IMR-90 (cell line): ENCODE measurements around the gene CRISPLD2. TPM values are rescaled to one million over a fixed set of nuclear protein-coding genes. Genes with fewer than 3 reads are reported as not detected.

ENCODE experiments used
- ATAC-seq: fragments of 200-7000 bp; cut with Tn5 transposase; 2 replicates; pipeline ENCODE4 v1.9.1; 2020; ENCODE audit warnings: low read depth, mild to moderate bottlenecking, moderate library complexity
- BruUV-seq: library from RNA; stranded (reverse); fragments of 400-500 nt; replicated peaks from 2 replicates; lab custom pipeline; 2021; lab: Mats Ljungman, UMichigan
- CTCF ChIA-PET: fragments of 300-600 bp; formaldehyde crosslinking; extraction: SDS; loops from one replicate; lab custom pipeline; 2021; ENCODE audit warnings: antibody characterized with exemption; lab: Yijun Ruan, JAX
- POLR2A ChIA-PET: fragments of 300-600 bp; sonication (Branson Sonifier 250); formaldehyde crosslinking; loops from one replicate; lab custom pipeline; 2022; ENCODE audit warnings: antibody characterized with exemption; ENCODE audit not compliant: unreplicated experiment; lab: Charles Lee
- DNase-seq: peaks from one replicate; pipeline ENCODE4 v3.0.0; 2013
- H2AFZ ChIP-seq: replicated peaks from 2 replicates; pipeline ENCODE3; 2013; ENCODE audit warnings: low read length, mild to moderate bottlenecking; ENCODE audit not compliant: poor library complexity
- H2AK5ac ChIP-seq: 2 replicates; pipeline ENCODE4 v1.6.1; 2013; ENCODE audit warnings: low read depth, low read length, inconsistent platforms
- H2AK9ac ChIP-seq: replicated peaks from 2 replicates; pipeline ENCODE3; 2013; ENCODE audit warnings: mild to moderate bottlenecking, low read depth, low read length, moderate library complexity; ENCODE audit not compliant: poor library complexity
- H2BK120ac ChIP-seq: 2 replicates; pipeline ENCODE4 v1.6.1; 2013; ENCODE audit warnings: low read depth, low read length, inconsistent platforms
- H2BK15ac ChIP-seq: 3 replicates; pipeline ENCODE4 v1.6.1; 2013; ENCODE audit warnings: low read depth, low read length, inconsistent platforms
- H2BK20ac ChIP-seq: 2 replicates; pipeline ENCODE4 v1.6.1; 2013; ENCODE audit warnings: low read depth, mild to moderate bottlenecking, inconsistent platforms, low read length, moderate library complexity
- H2BK5ac ChIP-seq: 2 replicates; pipeline ENCODE4 v1.6.1; 2013; ENCODE audit warnings: mild to moderate bottlenecking, low read depth, low read length, inconsistent platforms; ENCODE audit not compliant: poor library complexity, severe bottlenecking
- H3K14ac ChIP-seq: replicated peaks from 2 replicates; pipeline ENCODE4 v1.6.1; 2013; ENCODE audit warnings: low read depth, low read length, inconsistent platforms
- H3K18ac ChIP-seq: 2 replicates; pipeline ENCODE4 v1.6.1; 2013; ENCODE audit warnings: low read depth, low read length, control low read depth
- H3K23ac ChIP-seq: 2 replicates; pipeline ENCODE4 v1.6.1; 2013; ENCODE audit warnings: low read depth, low read length, inconsistent platforms
- H3K27ac ChIP-seq: 2 replicates; pipeline ENCODE4 v1.5.1; 2013; ENCODE audit warnings: mild to moderate bottlenecking, control low read depth, low read length; ENCODE audit not compliant: insufficient read depth
- H3K27me3 ChIP-seq: 2 replicates; pipeline ENCODE4 v1.6.1; 2013; ENCODE audit warnings: low read length; ENCODE audit not compliant: control insufficient read depth, insufficient read depth
- H3K36me3 ChIP-seq: 2 replicates; pipeline ENCODE4 v1.6.1; 2013; ENCODE audit warnings: low read length, mixed read lengths; ENCODE audit not compliant: control insufficient read depth, insufficient read depth
- H3K4ac ChIP-seq: 2 replicates; pipeline ENCODE4 v1.6.1; 2013; ENCODE audit warnings: low read depth, low read length, inconsistent platforms
- H3K4me1 ChIP-seq: 2 replicates; pipeline ENCODE4 v1.6.1; 2013; ENCODE audit warnings: low read length, mixed read lengths; ENCODE audit not compliant: control insufficient read depth, insufficient read depth
- H3K4me2 ChIP-seq: 2 replicates; pipeline ENCODE4 v1.6.1; 2013; ENCODE audit warnings: low read depth, mild to moderate bottlenecking, control low read depth, low read length, moderate library complexity
- H3K4me3 ChIP-seq: 2 replicates; pipeline ENCODE4 v1.5.1; 2013; ENCODE audit warnings: low read depth, mild to moderate bottlenecking, control low read depth, low read length, moderate library complexity; ENCODE audit not compliant: insufficient read depth
- H3K56ac ChIP-seq: 2 replicates; pipeline ENCODE4 v1.6.1; 2013; ENCODE audit warnings: low read length, inconsistent platforms; ENCODE audit not compliant: insufficient read depth; ENCODE audit errors: extremely low read depth
- H3K79me1 ChIP-seq, 2 experiments: 2 replicates each; pipeline ENCODE4 v1.6.1; 2013; ENCODE audit warnings: low read length in 2 of 2, inconsistent platforms in 1 of 2, low read depth in 1 of 2
- H3K9ac ChIP-seq: 2 replicates; pipeline ENCODE4 v1.6.1; 2013; ENCODE audit warnings: low read depth, low read length, control low read depth
- H3K9me1 ChIP-seq: 2 replicates; pipeline ENCODE4 v1.6.1; 2013; ENCODE audit warnings: low read length, inconsistent platforms; ENCODE audit not compliant: insufficient read depth
- H3K9me3 ChIP-seq: 2 replicates; pipeline ENCODE4 v1.6.1; 2013; ENCODE audit warnings: low read length; ENCODE audit not compliant: control insufficient read depth, insufficient read depth
- H4K20me1 ChIP-seq: 2 replicates; pipeline ENCODE4 v1.6.1; 2013; ENCODE audit warnings: low read length, inconsistent platforms; ENCODE audit not compliant: insufficient read depth
- H4K5ac ChIP-seq: 2 replicates; pipeline ENCODE4 v1.6.1; 2013; ENCODE audit warnings: mild to moderate bottlenecking, low read depth, low read length, control low read depth
- H4K8ac ChIP-seq, 2 experiments: 2 replicates each; pipeline ENCODE4 v1.6.1; 2013; ENCODE audit warnings: low read depth in 2 of 2, low read length in 2 of 2, control low read depth in 1 of 2, inconsistent platforms in 1 of 2
- H4K91ac ChIP-seq: 2 replicates; pipeline ENCODE4 v1.6.1; 2013; ENCODE audit warnings: low read depth, low read length, inconsistent platforms; ENCODE audit not compliant: insufficient read depth
- BHLHE40 ChIP-seq: fragments of 150-350 bp; IDR thresholded peaks from 2 replicates; pipeline ENCODE4 v1.6.1; 2016; ENCODE audit warnings: mild to moderate bottlenecking, low read depth, low read length
- CEBPB ChIP-seq: IDR thresholded peaks from 2 replicates; pipeline ENCODE4 v1.6.1; 2012; ENCODE audit warnings: low read depth, low read length, improper control_type of control experiment
- CHD1 ChIP-seq: IDR thresholded peaks from 2 replicates; pipeline ENCODE4 v1.6.1; 2012; ENCODE audit warnings: low read depth, low read length, improper control_type of control experiment
- ELK1 ChIP-seq: fragments of 150-350 bp; IDR thresholded peaks from 2 replicates; pipeline ENCODE4 v1.6.1; 2016; ENCODE audit warnings: low read depth, mild to moderate bottlenecking, low read length, moderate library complexity, borderline replicate concordance
- FOS ChIP-seq: fragments of 150-350 bp; IDR thresholded peaks from 2 replicates; pipeline ENCODE4 v1.6.1; 2016; ENCODE audit warnings: low read depth, low read length
- MAFK ChIP-seq: IDR thresholded peaks from 2 replicates; pipeline ENCODE4 v1.6.1; 2012; ENCODE audit warnings: low read depth, low read length, improper control_type of control experiment
- MAZ ChIP-seq: IDR thresholded peaks from 2 replicates; pipeline ENCODE4 v1.6.1; 2012; ENCODE audit warnings: low read depth, mild to moderate bottlenecking, low read length, improper control_type of control experiment, moderate library complexity, borderline replicate concordance
- MXI1 ChIP-seq: IDR thresholded peaks from 2 replicates; pipeline ENCODE4 v1.6.1; 2012; ENCODE audit warnings: low read depth, mild to moderate bottlenecking, low read length, moderate library complexity, borderline replicate concordance
- POLR2A ChIP-seq: IDR thresholded peaks from 2 replicates; pipeline ENCODE4 v1.6.1; 2012; ENCODE audit warnings: mild to moderate bottlenecking, low read depth, low read length
- RCOR1 ChIP-seq: IDR thresholded peaks from 2 replicates; pipeline ENCODE4 v1.6.1; 2012; ENCODE audit warnings: mild to moderate bottlenecking, low read length, improper control_type of control experiment; ENCODE audit not compliant: insufficient replicate concordance
- RFX5 ChIP-seq: IDR thresholded peaks from 2 replicates; pipeline ENCODE4 v1.8.0; 2012; ENCODE audit warnings: low read depth, mild to moderate bottlenecking, low read length, moderate library complexity
- SMC3 ChIP-seq: fragments of 150-350 bp; IDR thresholded peaks from 2 replicates; pipeline ENCODE4 v1.6.1; 2016; ENCODE audit warnings: low read depth, mild to moderate bottlenecking, antibody characterized with exemption, low read length, moderate library complexity
- USF2 ChIP-seq: fragments of 150-350 bp; IDR thresholded peaks from 2 replicates; pipeline ENCODE4 v1.6.1; 2017; ENCODE audit warnings: mild to moderate bottlenecking, antibody characterized with exemption, low read length, low read depth
- WGBS, 2 experiments: methylation state at CpG; one replicate each; pipeline versions ENCODE4 v1.1.5 to v1.1.7; 2013; ENCODE audit warnings: missing lambda C conversion rate in 2 of 2; ENCODE audit not compliant: insufficient read length in 1 of 2; ENCODE audit errors: extremely low coverage in 2 of 2; 5-methylcytosine and 5-hydroxymethylcytosine counted together
- dilution Hi-C: fragments of 300-500 bp; cut with HindIII; formaldehyde crosslinking; loops from one replicate; pipeline ENCODE4 v1.14.3; 2018; ENCODE audit warnings: low sequenced_read_pairs; ENCODE audit not compliant: unreplicated experiment
- in situ Hi-C: fragments of 300-500 bp; cut with MboI; formaldehyde crosslinking; loops from 3 replicates; pipeline ENCODE4 v1.14.3; 2019; ENCODE audit warnings: low sequenced_read_pairs, inconsistent platforms, mixed read lengths
- intact Hi-C: fragments of 100-400 bp; cut with micrococcal nuclease; formaldehyde crosslinking; loops from 2 replicates; pipeline ENCODE4 v1.10.0; 2022
- polyA plus RNA-seq, 3 experiments: library from polyadenylated mRNA; depleted of rRNA; stranded (reverse); fragments of >200 nt; gene quantifications; 2 replicates each; pipeline ENCODE4 v1.2.3, GENCODE V29; 2012; ENCODE audit warnings: low replicate concordance in 1 of 3
- total RNA-seq: library from RNA; depleted of rRNA; stranded (reverse); fragments of >200 nt; gene quantifications from 2 replicates; pipeline ENCODE4 v1.2.3, GENCODE V29; 2012
- TF ChIP-seq, protein P1 (sequence below): conservative IDR thresholded peaks from 2 replicates; pipeline ENCODE4 v1.5.1; 2012; ENCODE audit warnings: mild to moderate bottlenecking, low read depth, low read length, improper control_type of control experiment

CRISPLD2 gene
- total and polyA plus RNA-seq, 2 of the 4 experiments (the other 2 are of a cell fraction): 23.1 to 37.5 TPM

GRCh38 chr16:84957192-84957591, 137.4 kb downstream of the CRISPLD2 start:
- Histone ChIP-seq H2BK15ac (no peak overlapping the region), H3K79me1 (no peaks in the 10 kb centered on the region), H4K5ac (no peak overlapping the region), H3K23ac (no peak overlapping the region), H3K14ac (no peak overlapping the region), H2AK9ac (no peak overlapping the region), H2BK5ac (no peak overlapping the region), H3K4me1 (peaks cover 4% of the 10 kb centered on the region; the same call in 1 of the 2 replicates), H3K4me2 (no peak overlapping the region), H3K27me3 (peaks cover 3% of the 10 kb centered on the region; the same call in 1 of the 2 replicates), H4K91ac (no peak overlapping the region), H2BK20ac (no peak overlapping the region), H4K20me1 (no peaks in the 10 kb centered on the region; the same call in 1 of the 2 replicates), H3K27ac (no peak overlapping the region), H3K9me3 (no peaks in the 10 kb centered on the region), H3K9ac (no peak overlapping the region), H3K18ac (no peak overlapping the region), H2AFZ (no peak overlapping the region), H3K9me1 (no peaks in the 10 kb centered on the region; the same call in 1 of the 2 replicates), H3K56ac (no peak overlapping the region), H2BK120ac (no peak overlapping the region), H3K4ac (no peak overlapping the region), H3K4me3 (no peak overlapping the region), H2AK5ac (no peak overlapping the region), H3K36me3 (no peaks in the 10 kb centered on the region), H4K8ac (no peak overlapping the region)
- DNase-seq (no peak), ATAC-seq (no peak)
- CTCF ChIA-PET: no interaction called here
- no CpG with 5 or more reads among the region's 5 CpGs for WGBS, 2 experiments
- intact Hi-C loops (no loop called here), dilution Hi-C loops (no loop called here), in situ Hi-C loops (loop anchor here (25.0 kb wide), 1 partner anchor 320 kb away; the partner anchor contains the start of gene KLHL36)
- TF ChIP-seq MAFK (no peak), RFX5 (no peak), CHD1 (no peak), MXI1 (no peak), ELK1 (no peak), POLR2A (no peak), USF2 (no peak), SMC3 (no peak), BHLHE40 (no peak), CEBPB (no peak), FOS (no peak), MAZ (no peak), RCOR1 (no peak)
- TF ChIP-seq, protein P1, sequence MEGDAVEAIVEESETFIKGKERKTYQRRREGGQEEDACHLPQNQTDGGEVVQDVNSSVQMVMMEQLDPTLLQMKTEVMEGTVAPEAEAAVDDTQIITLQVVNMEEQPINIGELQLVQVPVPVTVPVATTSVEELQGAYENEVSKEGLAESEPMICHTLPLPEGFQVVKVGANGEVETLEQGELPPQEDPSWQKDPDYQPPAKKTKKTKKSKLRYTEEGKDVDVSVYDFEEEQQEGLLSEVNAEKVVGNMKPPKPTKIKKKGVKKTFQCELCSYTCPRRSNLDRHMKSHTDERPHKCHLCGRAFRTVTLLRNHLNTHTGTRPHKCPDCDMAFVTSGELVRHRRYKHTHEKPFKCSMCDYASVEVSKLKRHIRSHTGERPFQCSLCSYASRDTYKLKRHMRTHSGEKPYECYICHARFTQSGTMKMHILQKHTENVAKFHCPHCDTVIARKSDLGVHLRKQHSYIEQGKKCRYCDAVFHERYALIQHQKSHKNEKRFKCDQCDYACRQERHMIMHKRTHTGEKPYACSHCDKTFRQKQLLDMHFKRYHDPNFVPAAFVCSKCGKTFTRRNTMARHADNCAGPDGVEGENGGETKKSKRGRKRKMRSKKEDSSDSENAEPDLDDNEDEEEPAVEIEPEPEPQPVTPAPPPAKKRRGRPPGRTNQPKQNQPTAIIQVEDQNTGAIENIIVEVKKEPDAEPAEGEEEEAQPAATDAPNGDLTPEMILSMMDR: no peak
- POLR2A ChIA-PET: no interaction called here
- BruUV-seq: no TSS peak
